Ascending aorta (tissue), 2 donors: ENCODE measurements around the gene TUBB3. TPM values are rescaled to one million over a fixed set of nuclear protein-coding genes. Genes with fewer than 3 reads are reported as not detected.

Experiments used
- DNase-seq, 2 donors: peaks; one replicate each; pipeline ENCODE4 v3.0.0-alpha.2; 2019; ENCODE audit warnings: low spot score in 2 of 2
- H3K27ac ChIP-seq, 2 donors: fragments of 200-600 bp; sonication (generic); one replicate each; pipeline ENCODE4 v1.5.1; 2016 to 2017; ENCODE audit warnings: mild to moderate bottlenecking in 1 of 2
- H3K27me3 ChIP-seq: fragments of 200-600 bp; sonication (generic); one replicate; pipeline ENCODE4 v1.5.1; 2017
- H3K36me3 ChIP-seq, 2 donors: fragments of 200-600 bp; sonication (generic); one replicate each; pipeline ENCODE4 v1.5.1; 2016
- H3K4me1 ChIP-seq, 2 donors: fragments of 200-600 bp; sonication (generic); one replicate each; pipeline ENCODE4 v1.5.1; 2016 to 2017; ENCODE audit warnings: mild to moderate bottlenecking in 1 of 2
- H3K4me3 ChIP-seq, 2 donors: fragments of 200-600 bp; sonication (generic); one replicate each; pipeline ENCODE4 v1.5.1; 2016 to 2017; ENCODE audit warnings: mild to moderate bottlenecking in 1 of 2
- H3K9me3 ChIP-seq, 2 donors: fragments of 200-600 bp; sonication (generic); one replicate each; pipeline ENCODE4 v1.5.1; 2016
- intact Hi-C: fragments of 100-400 bp; cut with DNase I; formaldehyde crosslinking; loops from one replicate; pipeline ENCODE4 v1.15.1; 2023
- total RNA-seq: library from RNA; depleted of rRNA; stranded (reverse); fragments of >200 nt; gene quantifications from one replicate; pipeline ENCODE4 v1.1.0, GENCODE V29; 2016
- TF ChIP-seq, protein P1 (sequence below), 3 experiments: fragments of 200-600 bp in 2 of 3; fragments of 450-650 bp in 1 of 3; sonication (generic) in 2 of 3; IDR thresholded peaks; one replicate each; pipeline ENCODE4 v1.5.1; 2016 to 2019; ENCODE audit warnings: antibody characterized with exemption in 3 of 3, mild to moderate bottlenecking in 1 of 3, moderate library complexity in 1 of 3

TUBB3 gene
- total RNA-seq, 1 donor from 2014 or later = 2.3 TPM

- Histone ChIP-seq H3K9me3 (no peaks in the 10 kb centered on the region), H3K27ac (peak overlapping the region; percentile 93 to 94), H3K36me3 (no peaks in the 10 kb centered on the region), H3K4me3 (peak overlapping the region; percentile 81 to 87), H3K4me1 (peaks cover 11 to 13% of the 10 kb centered on the region in 2 donors), H3K27me3 (no peaks in the 10 kb centered on the region)
- intact Hi-C loops = loop anchor here (1.0 to 5.0 kb wide), 4 partner anchors 23 to 1159 kb away; partner anchors contain the start of genes APRT, DEF8 and TUBB3
- no peak for DNase-seq
- TF ChIP-seq, protein P1, sequence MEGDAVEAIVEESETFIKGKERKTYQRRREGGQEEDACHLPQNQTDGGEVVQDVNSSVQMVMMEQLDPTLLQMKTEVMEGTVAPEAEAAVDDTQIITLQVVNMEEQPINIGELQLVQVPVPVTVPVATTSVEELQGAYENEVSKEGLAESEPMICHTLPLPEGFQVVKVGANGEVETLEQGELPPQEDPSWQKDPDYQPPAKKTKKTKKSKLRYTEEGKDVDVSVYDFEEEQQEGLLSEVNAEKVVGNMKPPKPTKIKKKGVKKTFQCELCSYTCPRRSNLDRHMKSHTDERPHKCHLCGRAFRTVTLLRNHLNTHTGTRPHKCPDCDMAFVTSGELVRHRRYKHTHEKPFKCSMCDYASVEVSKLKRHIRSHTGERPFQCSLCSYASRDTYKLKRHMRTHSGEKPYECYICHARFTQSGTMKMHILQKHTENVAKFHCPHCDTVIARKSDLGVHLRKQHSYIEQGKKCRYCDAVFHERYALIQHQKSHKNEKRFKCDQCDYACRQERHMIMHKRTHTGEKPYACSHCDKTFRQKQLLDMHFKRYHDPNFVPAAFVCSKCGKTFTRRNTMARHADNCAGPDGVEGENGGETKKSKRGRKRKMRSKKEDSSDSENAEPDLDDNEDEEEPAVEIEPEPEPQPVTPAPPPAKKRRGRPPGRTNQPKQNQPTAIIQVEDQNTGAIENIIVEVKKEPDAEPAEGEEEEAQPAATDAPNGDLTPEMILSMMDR (IDR thresholded peaks at IDR 0.05) = no peak
These were observed 48.5 kb downstream of the TUBB3 start for GRCh38 chr16:89971495-89972243.

GRCh38 chr16:89972244-89973234 lies 49.4 kb downstream of the TUBB3 start:
- peak overlapping the region; percentile 93 to 94 for H3K27ac ChIP-seq
- peak; percentile 47 to 93 for DNase-seq
- TF ChIP-seq, protein P1 (IDR thresholded peaks at IDR 0.05) = no peak

DNA sequence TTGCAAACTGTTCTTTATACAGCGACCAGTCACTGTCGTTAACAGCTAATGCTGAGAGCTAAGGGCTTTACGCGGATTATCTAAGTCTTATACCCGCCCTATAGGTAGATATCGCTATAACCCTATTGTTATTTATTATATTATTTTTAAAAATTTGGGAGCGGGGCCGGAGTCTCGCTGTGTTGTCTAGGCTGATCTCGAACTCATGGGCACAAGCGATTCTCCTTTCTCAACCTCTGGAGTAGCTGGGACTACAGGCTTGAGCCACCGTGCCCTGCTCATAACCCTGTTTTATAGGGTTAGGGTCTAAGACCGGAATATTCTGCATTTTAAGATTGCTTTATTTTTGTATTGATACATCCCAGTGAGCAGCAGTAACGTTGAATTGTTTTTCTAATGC lies 50.1 kb downstream of the TUBB3 start:
- Histone ChIP-seq H3K36me3 (peaks cover 4 to 7% of the 10 kb centered on the region in 2 donors), H3K4me3 (peak overlapping the region; percentile 81 to 87), H3K4me1 (peaks cover 11 to 13% of the 10 kb centered on the region in 2 donors), H3K27me3 (no peaks in the 10 kb centered on the region), H3K27ac (peak overlapping the region; percentile 93 to 94), H3K9me3 (no peaks in the 10 kb centered on the region)
- TF ChIP-seq, protein P1 (IDR thresholded peaks at IDR 0.05) = no peak
- no peak for DNase-seq
- intact Hi-C loops = loop anchor here (2.0 to 5.0 kb wide), 2 partner anchors 50 to 1161 kb away; partner anchors contain the start of genes APRT and TUBB3

More at GRCh38 chr16:89972244-89973234, 49.4 kb downstream of the TUBB3 start:
- no peaks in the 10 kb centered on the region for H3K36me3 ChIP-seq
- H3K4me1 ChIP-seq = peaks cover 11 to 13% of the 10 kb centered on the region in 2 donors
- intact Hi-C loops = loop anchor here (1.0 to 5.0 kb wide), 4 partner anchors 24 to 1160 kb away; partner anchors contain the start of genes APRT, DEF8 and TUBB3
- H3K9me3 ChIP-seq = no peaks in the 10 kb centered on the region
- peak overlapping the region; percentile 81 to 87 for H3K4me3 ChIP-seq
- H3K27me3 ChIP-seq = no peaks in the 10 kb centered on the region

DNA sequence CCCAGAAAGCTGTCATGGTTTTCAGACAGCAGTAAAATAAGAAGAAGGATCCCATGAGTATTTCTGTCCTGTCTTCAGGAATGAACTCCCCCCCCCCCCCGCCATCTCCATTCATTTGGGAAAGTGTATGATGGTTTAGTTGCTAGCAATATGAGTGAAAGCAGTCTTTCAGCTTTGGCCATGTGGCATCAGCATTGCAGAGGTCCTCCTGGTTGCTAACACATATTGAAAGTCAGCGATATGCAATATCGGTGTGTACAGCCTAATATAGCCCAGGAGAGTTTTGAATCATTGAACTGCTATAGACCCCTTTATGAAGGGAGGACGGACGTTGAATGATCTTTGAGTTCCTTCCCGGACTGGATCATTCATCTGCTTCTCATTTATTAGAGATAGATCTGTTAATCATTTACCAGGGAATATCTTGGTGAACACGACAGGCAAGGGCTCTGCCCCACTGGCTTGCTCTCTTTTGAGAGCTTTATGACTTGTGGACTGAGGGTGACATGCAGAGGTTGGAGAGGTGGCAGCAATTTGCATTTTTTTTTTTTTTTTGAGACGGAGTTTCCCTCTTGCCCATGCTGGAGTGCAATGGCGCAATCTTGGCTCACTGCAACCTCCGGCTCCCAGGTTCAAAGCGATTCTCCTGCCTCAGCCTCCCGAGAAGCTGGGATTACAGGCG lies 50.7 kb downstream of the TUBB3 start:
- H3K4me3 ChIP-seq = peak overlapping the region in 1 of 2 donors; percentile 87
- no peaks in the 10 kb centered on the region for H3K27me3 ChIP-seq
- intact Hi-C loops = loop anchor here (2.0 to 5.0 kb wide), 2 partner anchors 51 to 1161 kb away; partner anchors contain the start of genes APRT and TUBB3
- DNase-seq = no peak
- peaks cover 4 to 10% of the 10 kb centered on the region in 2 donors for H3K36me3 ChIP-seq
- no peak overlapping the region for H3K27ac ChIP-seq
- peaks cover 11 to 13% of the 10 kb centered on the region in 2 donors for H3K4me1 ChIP-seq
- no peaks in the 10 kb centered on the region for H3K9me3 ChIP-seq
- TF ChIP-seq, protein P1 (IDR thresholded peaks at IDR 0.05) = no peak

GRCh38 chr16:89974870-89975269 lies 51.7 kb downstream of the TUBB3 start:
- TF ChIP-seq, protein P1 (IDR thresholded peaks at IDR 0.05) = no peak
- H3K4me1 ChIP-seq = peaks cover 11 to 13% of the 10 kb centered on the region in 2 donors
- intact Hi-C loops = loop anchor here (5.0 kb wide), 1 partner anchor 1163 kb away; the partner anchor contains the start of gene APRT

More at GRCh38 chr16:89974870-89975269, 51.7 kb downstream of the TUBB3 start:
- Histone ChIP-seq H3K9me3 (no peaks in the 10 kb centered on the region), H3K27ac (no peak overlapping the region), H3K4me3 (no peak overlapping the region), H3K27me3 (no peaks in the 10 kb centered on the region), H3K36me3 (peaks cover 4 to 19% of the 10 kb centered on the region in 2 donors)
- no peak for DNase-seq
